ENCODE data around the gene EFNA3.

The EFNA3 gene

GRCh38 chr1:155091071-155092051 is 12.7 kb downstream of the EFNA3 start:
- no peak for DNase-seq (ENCODE audit: low read depth)
- H3K4me3 ChIP-seq (ENCODE audit: low read depth, low read length): no peak overlapping the region
- TF ChIP-seq, protein P1, sequence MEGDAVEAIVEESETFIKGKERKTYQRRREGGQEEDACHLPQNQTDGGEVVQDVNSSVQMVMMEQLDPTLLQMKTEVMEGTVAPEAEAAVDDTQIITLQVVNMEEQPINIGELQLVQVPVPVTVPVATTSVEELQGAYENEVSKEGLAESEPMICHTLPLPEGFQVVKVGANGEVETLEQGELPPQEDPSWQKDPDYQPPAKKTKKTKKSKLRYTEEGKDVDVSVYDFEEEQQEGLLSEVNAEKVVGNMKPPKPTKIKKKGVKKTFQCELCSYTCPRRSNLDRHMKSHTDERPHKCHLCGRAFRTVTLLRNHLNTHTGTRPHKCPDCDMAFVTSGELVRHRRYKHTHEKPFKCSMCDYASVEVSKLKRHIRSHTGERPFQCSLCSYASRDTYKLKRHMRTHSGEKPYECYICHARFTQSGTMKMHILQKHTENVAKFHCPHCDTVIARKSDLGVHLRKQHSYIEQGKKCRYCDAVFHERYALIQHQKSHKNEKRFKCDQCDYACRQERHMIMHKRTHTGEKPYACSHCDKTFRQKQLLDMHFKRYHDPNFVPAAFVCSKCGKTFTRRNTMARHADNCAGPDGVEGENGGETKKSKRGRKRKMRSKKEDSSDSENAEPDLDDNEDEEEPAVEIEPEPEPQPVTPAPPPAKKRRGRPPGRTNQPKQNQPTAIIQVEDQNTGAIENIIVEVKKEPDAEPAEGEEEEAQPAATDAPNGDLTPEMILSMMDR (IDR thresholded peaks at IDR 0.05; ENCODE audit: low read depth, low read length, missing control alignments): peak; percentile 98

DNA sequence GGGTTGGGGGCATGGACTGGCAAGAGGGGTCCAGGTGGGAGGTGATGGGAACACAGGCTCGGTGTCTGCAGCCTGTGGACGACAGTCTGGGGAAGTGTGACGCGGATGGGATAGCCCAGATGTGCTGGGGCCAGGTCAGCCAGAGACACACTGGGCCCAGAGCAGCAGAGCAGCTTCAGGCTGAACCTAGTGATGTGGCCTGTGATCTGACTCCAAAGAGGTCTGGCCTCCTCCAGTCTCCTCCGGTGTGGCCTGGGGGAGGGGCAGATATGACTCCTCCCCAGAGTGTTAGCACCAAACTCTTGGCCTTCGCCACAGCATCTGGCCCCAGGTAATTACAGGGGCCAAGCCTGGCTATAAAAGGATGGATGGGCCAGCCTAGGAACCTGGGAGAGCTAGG is 13.5 kb downstream of the EFNA3 start:
- TF ChIP-seq, protein P1 (IDR thresholded peaks at IDR 0.05; ENCODE audit: low read depth, low read length, missing control alignments): no peak
- no peak overlapping the region for H3K4me3 ChIP-seq (ENCODE audit: low read depth, low read length)
- no peak for DNase-seq (ENCODE audit: low read depth)

- DNase-seq (ENCODE audit: low read depth): no peak
- no peak overlapping the region for H3K4me3 ChIP-seq (ENCODE audit: low read depth, low read length)
- TF ChIP-seq, protein P1 (IDR thresholded peaks at IDR 0.05; ENCODE audit: low read depth, low read length, missing control alignments): no peak
Observed at GRCh38 chr1:155092641-155093040, 14.0 kb downstream of the EFNA3 start.

DNA sequence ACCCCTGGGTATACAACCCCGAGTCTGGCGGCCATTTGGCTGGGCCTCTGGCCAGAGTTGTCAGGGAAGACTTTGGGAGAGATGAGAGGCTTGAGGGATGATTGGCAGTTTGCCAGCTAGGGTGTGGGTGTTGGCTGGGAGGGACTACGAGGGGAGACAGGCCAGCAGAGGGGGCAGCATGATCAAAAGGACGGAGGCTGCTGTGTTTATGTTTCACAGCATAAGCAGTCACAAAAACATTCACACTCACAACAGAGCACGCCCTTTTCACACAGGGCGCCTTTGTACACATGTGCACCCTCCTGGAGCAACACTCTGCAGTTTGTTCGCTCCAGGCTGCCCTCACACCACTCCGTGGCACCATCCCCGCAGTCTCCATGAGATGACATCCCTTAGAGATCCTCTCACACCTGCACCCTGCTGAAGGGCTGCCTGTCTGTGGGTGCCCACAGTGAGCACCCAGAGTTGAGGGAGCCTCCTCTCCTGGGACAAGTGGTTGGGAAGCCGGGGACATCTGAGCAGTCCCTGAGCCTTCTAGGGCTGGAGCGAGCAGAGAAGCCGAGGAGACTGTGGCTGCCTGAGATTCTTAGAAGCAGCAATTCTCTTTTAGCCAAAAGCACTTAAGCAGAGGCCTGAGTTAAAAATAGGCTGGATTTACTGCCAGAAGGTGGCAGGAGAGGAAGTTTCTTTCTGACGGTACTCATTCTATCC is 15.4 kb downstream of the EFNA3 start:
- H3K4me3 ChIP-seq (ENCODE audit: low read depth, low read length): no peak overlapping the region
- no peak for DNase-seq (ENCODE audit: low read depth)
- TF ChIP-seq, protein P1 (IDR thresholded peaks at IDR 0.05; ENCODE audit: low read depth, low read length, missing control alignments): peak; percentile 24

- no peak overlapping the region for H3K4me3 ChIP-seq (ENCODE audit: low read depth, low read length)
- TF ChIP-seq, protein P1 (IDR thresholded peaks at IDR 0.05; ENCODE audit: low read depth, low read length, missing control alignments): no peak
- DNase-seq (ENCODE audit: low read depth): no peak
Observed at GRCh38 chr1:155094622-155094948, 15.9 kb downstream of the EFNA3 start.

GRCh38 chr1:155099331-155099730 is 20.7 kb downstream of the EFNA3 start:
- no peak for DNase-seq (ENCODE audit: low read depth)
- TF ChIP-seq, protein P1 (IDR thresholded peaks at IDR 0.05; ENCODE audit: low read depth, low read length, missing control alignments): no peak

More at GRCh38 chr1:155099331-155099730, 20.7 kb downstream of the EFNA3 start:
- no peak overlapping the region for H3K4me3 ChIP-seq (ENCODE audit: low read depth, low read length)
